GM12801 (cell line): ENCODE results near the gene CREB5.

Experiments used
- CTCF ChIP-seq: IDR thresholded peaks from one replicate; pipeline ENCODE4 v1.5.1; 2011; ENCODE audit warnings: control low read depth; ENCODE audit not compliant: insufficient read length; ENCODE audit errors: extremely low read depth

The CREB5 gene

GRCh38 chr7:28771906-28772622 is 359.7 kb downstream of the CREB5 start:
- no peak for TF ChIP-seq CTCF

GRCh38 chr7:28773423-28774145 is 361.3 kb downstream of the CREB5 start:
- TF ChIP-seq CTCF = no peak

GRCh38 chr7:28774261-28774988 is 362.1 kb downstream of the CREB5 start:
- no peak for TF ChIP-seq CTCF

GRCh38 chr7:28776463-28777157 is 364.3 kb downstream of the CREB5 start:
- TF ChIP-seq CTCF = no peak

GRCh38 chr7:28778786-28779185 is 366.5 kb downstream of the CREB5 start:
- TF ChIP-seq CTCF = no peak

GRCh38 chr7:28779954-28780353 is 367.6 kb downstream of the CREB5 start:
- no peak for TF ChIP-seq CTCF

- no peak for TF ChIP-seq CTCF
These were observed 370.0 kb downstream of the CREB5 start for GRCh38 chr7:28782362-28782761.
